Measurements from ENCODE around the gene SLFN14.
"Not testable (repeated sequence)": the region's sequence is repeated elsewhere in the genome, so short reads cannot be mapped to it uniquely, and the experiment has no call there.

GRCh38 chr17:35521654-35522256 is 38.9 kb downstream of the SLFN14 start:
- not testable (repeated sequence) for TF ChIP-seq CTCF, POLR2A (IDR thresholded peaks at IDR 0.05)
